Stomach (tissue), 19 donors: ENCODE results near the gene GNL3. TPM values are rescaled to one million over a fixed set of nuclear protein-coding genes. Genes with fewer than 3 reads are reported as not detected.

Experiments
- DNase-seq, 2 donors: peaks; one replicate each; pipeline versions ENCODE4 v3.0.0 to v3.0.0-alpha.2; 2013 to 2019
- H3K27ac ChIP-seq, 5 donors: fragments of 200-600 bp in 4 of 5; sonication (generic) in 4 of 5; one replicate each; pipeline ENCODE4 v1.5.1; 2013 to 2019; ENCODE audit warnings: mild to moderate bottlenecking in 1 of 5, moderate library complexity in 1 of 5
- H3K27me3 ChIP-seq, 3 donors: fragments of 200-600 bp; sonication (generic); one replicate each; pipeline ENCODE4 v1.5.1; 2017 to 2019; ENCODE audit warnings: mixed run types in 1 of 3
- H3K36me3 ChIP-seq, 4 donors: fragments of 200-600 bp; sonication (generic); 1 replicate in 3 of 4; 2 replicates in 1 of 4; pipeline ENCODE4 v1.5.1; 2016 to 2019
- H3K4me1 ChIP-seq, 4 donors: fragments of 200-600 bp; sonication (generic); one replicate each; pipeline ENCODE4 v1.5.1; 2016 to 2019
- H3K4me3 ChIP-seq, 4 donors: fragments of 200-600 bp; sonication (generic) in 3 of 4; one replicate each; pipeline ENCODE4 v1.5.1; 2016 to 2019; ENCODE audit warnings: mild to moderate bottlenecking in 1 of 4
- H3K9me3 ChIP-seq, 4 donors: fragments of 200-600 bp; sonication (generic); one replicate each; pipeline ENCODE4 v1.5.1; 2016 to 2019
- CTCF ChIP-seq, 7 experiments: fragments of 450-650 bp in 4 of 7; fragments of 200-600 bp in 3 of 7; sonication (generic) in 3 of 7; IDR thresholded peaks; one replicate each; pipeline ENCODE4 v1.5.1; 2016 to 2019; ENCODE audit warnings: antibody characterized with exemption in 7 of 7, control low read depth in 2 of 7, mild to moderate bottlenecking in 1 of 7
- EP300 ChIP-seq: sonication (generic); formaldehyde crosslinking; IDR thresholded peaks from one replicate; pipeline ENCODE4 v1.6.1; 2017; ENCODE audit warnings: antibody characterized with exemption
- POLR2A ChIP-seq, 4 donors: fragments of 450-650 bp; IDR thresholded peaks; one replicate each; pipeline ENCODE4 v1.6.1; 2016; ENCODE audit warnings: antibody characterized with exemption in 4 of 4, control low read depth in 2 of 4, mild to moderate bottlenecking in 1 of 4, moderate library complexity in 1 of 4
- POLR2AphosphoS5 ChIP-seq, 3 donors: sonication (generic); formaldehyde crosslinking; IDR thresholded peaks; one replicate each; pipeline ENCODE4 v1.6.1; 2016; ENCODE audit warnings: antibody characterized with exemption in 3 of 3
- WGBS, 5 donors: extraction: QIAGEN DNeasy Blood & Tissue Kit in 3 of 5; methylation state at CpG; one replicate each; pipeline versions ENCODE4 v1.1.5 to v1.1.7; 2013 to 2018; 5-methylcytosine and 5-hydroxymethylcytosine counted together
- intact Hi-C: fragments of 100-400 bp; cut with DNase I; formaldehyde crosslinking; loops from one replicate; pipeline ENCODE4 v1.15.1; 2023; ENCODE audit warnings: low total_unique reads
- long read RNA-seq, 10 donors: transcript quantifications; one replicate each; lab custom pipeline, GENCODE V29; 2026
- polyA plus RNA-seq, 3 donors: library from polyadenylated mRNA; stranded (reverse); fragments of 200-250 nt; gene quantifications; one replicate each; pipeline ENCODE4 v1.2.3, GENCODE V29; 2013
- total RNA-seq, 5 donors: library from RNA; depleted of rRNA; stranded (reverse); fragments of >200 nt; gene quantifications; one replicate each; pipeline versions ENCODE4 v1.1.0 to v1.2.3, GENCODE V29; 2014 to 2016
- donor health status: healthy with polysubstance abuse.
- donor health status: Bipolar disorder and iron deficiency.
- donor health status: healthy.

Gene GNL3
- 100 to 1,000 TPM in 1 of 5 donors, 10 to 100 TPM in 3, 1 to 10 TPM in 1; 5.8 to 114 (median 88.9) TPM for total RNA-seq
- 10 to 100 TPM; 37.9 to 69.1 (median 55.3) TPM for polyA plus RNA-seq
- long read RNA-seq, donor 1, transcript GNL3-204 (4 exons, 597 nt): major isoform, 9 of 20 reads
- long read RNA-seq, donor 1, partial matches to known transcripts: 5 of 20 reads
- long read RNA-seq, donor 1, other reads (novel, unspliced or antisense): 0 of 20 reads
- long read RNA-seq, donor 2, partial matches to known transcripts: 0 of 8 reads
- long read RNA-seq, donor 2, other reads (novel, unspliced or antisense): 0 of 8 reads
- long read RNA-seq, donor 3, partial matches to known transcripts: 7 of 13 reads
- long read RNA-seq, donor 3, other reads (novel, unspliced or antisense): 0 of 13 reads
- long read RNA-seq, donor 4: 0 reads
- long read RNA-seq, donor 5, transcript GNL3-202 (15 exons, 2,040 nt): major isoform, 10 of 38 reads
- long read RNA-seq, donor 5, transcript GNL3-204 (4 exons, 597 nt): minor isoform, 9 of 38 reads
- long read RNA-seq, donor 5, partial matches to known transcripts: 0 of 38 reads
- long read RNA-seq, donor 5, other reads (novel, unspliced or antisense): 19 of 38 reads
- long read RNA-seq, donor 6: 0 reads
- long read RNA-seq, donor 7, transcript GNL3-202 (15 exons, 2,040 nt): minor isoform, 6 of 30 reads
- long read RNA-seq, donor 7, transcript GNL3-204 (4 exons, 597 nt): major isoform, 13 of 30 reads
- long read RNA-seq, donor 7, partial matches to known transcripts: 8 of 30 reads
- long read RNA-seq, donor 7, other reads (novel, unspliced or antisense): 0 of 30 reads
- long read RNA-seq, donor 8, transcript GNL3-204 (4 exons, 597 nt): minor isoform, 6 of 39 reads
- long read RNA-seq, donor 8, transcript GNL3-202 (15 exons, 2,040 nt): major isoform, 16 of 39 reads
- long read RNA-seq, donor 8, partial matches to known transcripts: 8 of 39 reads
- long read RNA-seq, donor 8, other reads (novel, unspliced or antisense): 7 of 39 reads
- long read RNA-seq, donor 9, transcript GNL3-202 (15 exons, 2,040 nt): minor isoform, 8 of 72 reads
- long read RNA-seq, donor 9, transcript GNL3-204 (4 exons, 597 nt): major isoform, 18 of 72 reads
- long read RNA-seq, donor 9, partial matches to known transcripts: 32 of 72 reads
- long read RNA-seq, donor 9, other reads (novel, unspliced or antisense): 8 of 72 reads
- long read RNA-seq, donor 10, transcript GNL3-202 (15 exons, 2,040 nt): major isoform, 6 of 7 reads
- long read RNA-seq, donor 10, partial matches to known transcripts: 0 of 7 reads
- long read RNA-seq, donor 10, other reads (novel, unspliced or antisense): 0 of 7 reads

GRCh38 chr3:52685709-52686691 lies at the start of gene GNL3, which contains the start of gene PBRM1:
TSS of gene GNL3 (plus strand) at chr3:52686032. CDS start at chr3:52686093, 61 bp downstream.
TSS of gene PBRM1 (minus strand) at chr3:52685913.
- intact Hi-C loops: no loop called here
- H3K4me3 ChIP-seq: peak within 1 kb of the TSS; percentile 59 to 86 (median 81)
- peaks cover 18 to 78% (median 69%) of the 10 kb centered on the region in 4 donors for H3K4me1 ChIP-seq
- 0 to 1% (median 1%) methylated on average over 21 to 82 of the region's 82 CpGs for WGBS, 5 donors
- H3K27me3 ChIP-seq: no peaks in the 10 kb centered on the region
- peaks cover 32 to 43% (median 40%) of the 10 kb centered on the region in 4 donors for H3K36me3 ChIP-seq
- TF ChIP-seq POLR2A (IDR thresholded peaks at IDR 0.05) (peak in 1 of 4 donors; percentile 64), EP300 (no peak), POLR2AphosphoS5 (IDR thresholded peaks at IDR 0.05) (peak; percentile 97 to 99 (median 99)), CTCF (IDR thresholded peaks at IDR 0.05) (no peak)
- H3K9me3 ChIP-seq: no peaks in the 10 kb centered on the region
- H3K27ac ChIP-seq: peak within 1 kb of the TSS; percentile 92 to 100 (median 96)
- peak; percentile 95 to 99 for DNase-seq

DNA sequence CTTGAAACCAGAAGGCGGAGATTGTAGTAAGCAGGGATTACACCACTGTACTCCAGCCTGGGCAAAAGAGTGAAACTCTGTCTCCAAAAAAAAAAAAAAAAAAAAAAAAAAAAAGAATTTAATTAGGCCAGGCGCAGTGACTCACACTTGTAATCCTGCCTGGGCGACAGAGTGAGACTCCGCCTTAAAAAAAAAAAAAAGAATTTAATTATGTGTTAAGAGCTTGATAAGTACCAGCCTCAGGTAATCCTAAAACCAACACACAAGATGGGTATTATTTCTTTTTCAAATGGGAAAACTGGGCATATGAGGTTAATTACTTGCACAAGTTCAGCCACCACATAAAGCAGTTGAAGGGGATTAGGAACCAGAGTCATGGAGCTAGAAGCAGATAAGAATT lies 49.2 kb upstream of the GNL3 start:
- no peak overlapping the region for H3K4me3 ChIP-seq
- H3K27ac ChIP-seq: peak overlapping the region in 1 of 5 donors; percentile 1
- peak in 1 of 2 donors; percentile 41 for DNase-seq
- TF ChIP-seq EP300: no peak
- TF ChIP-seq CTCF (IDR thresholded peaks at IDR 0.05): no peak
- no peak for TF ChIP-seq POLR2A (IDR thresholded peaks at IDR 0.05)
- TF ChIP-seq POLR2AphosphoS5 (IDR thresholded peaks at IDR 0.05): no peak
- WGBS, 5 donors: 54 to 68% (median 58%) methylated on average over 4 of the region's 4 CpGs
- no peaks in the 10 kb centered on the region for H3K9me3 ChIP-seq
- H3K27me3 ChIP-seq: no peaks in the 10 kb centered on the region
- intact Hi-C loops: no loop called here
- peaks cover 58 to 100% (median 92%) of the 10 kb centered on the region in 4 donors for H3K36me3 ChIP-seq
- H3K4me1 ChIP-seq: no peaks in the 10 kb centered on the region

GRCh38 chr3:52645549-52645948 lies 40.3 kb upstream of the GNL3 start:
- no peak overlapping the region for H3K4me3 ChIP-seq
- intact Hi-C loops: no loop called here
- no peaks in the 10 kb centered on the region for H3K9me3 ChIP-seq
- no peaks in the 10 kb centered on the region for H3K27me3 ChIP-seq
- TF ChIP-seq POLR2A (IDR thresholded peaks at IDR 0.05) (no peak), POLR2AphosphoS5 (IDR thresholded peaks at IDR 0.05) (no peak), EP300 (no peak), CTCF (IDR thresholded peaks at IDR 0.05) (no peak)
- peaks cover 28 to 100% (median 93%) of the 10 kb centered on the region in 4 donors for H3K36me3 ChIP-seq
- no peaks in the 10 kb centered on the region for H3K4me1 ChIP-seq
- WGBS, 5 donors: 86 to 91% (median 89%) methylated on average over 6 of the region's 6 CpGs
- DNase-seq: no peak
- no peak overlapping the region for H3K27ac ChIP-seq
